ENCODE data around the gene EIF4E3. TPM values are rescaled to one million over a fixed set of nuclear protein-coding genes. Genes with fewer than 3 reads are reported as not detected.

EIF4E3 gene
- polyA plus RNA-seq, 1 donor (not counting 4 experiments of a cell fraction or from before 2014, with no cell fraction given), result 2.2 TPM

DNA sequence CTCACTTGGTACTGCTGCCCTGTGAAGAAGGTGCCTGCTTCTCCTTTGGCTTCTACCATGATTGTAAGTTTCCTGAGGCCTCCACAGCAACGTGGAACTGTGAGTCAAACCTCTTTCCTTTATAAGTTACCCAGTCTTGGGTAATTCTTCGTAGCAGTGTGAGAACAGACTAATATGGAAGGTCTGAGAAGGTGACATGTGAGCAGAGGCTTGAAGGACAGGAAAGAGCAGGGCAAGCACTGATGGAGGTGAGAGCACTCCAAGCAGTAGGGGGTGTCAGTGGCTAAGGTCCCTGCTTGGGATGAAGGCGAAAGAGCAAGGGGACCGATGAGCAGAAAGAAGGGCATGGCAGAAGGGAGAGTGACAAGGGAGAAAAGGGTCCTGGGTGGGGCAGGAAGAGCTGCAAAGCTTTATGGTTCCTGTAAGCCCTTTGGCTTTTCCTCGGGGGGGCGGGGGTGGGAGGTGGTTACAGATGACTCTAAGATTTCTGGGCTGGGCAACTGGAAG, 3.5 kb downstream of the EIF4E3 start:
- dilution Hi-C loops (cut with MboI; ENCODE audit: extremely low pct_ligation_motif_present, low sequenced_read_pairs), result no loop called here
- H3K9me3 ChIP-seq (ENCODE audit: control insufficient read depth, low read depth, low read length), result no peaks in the 10 kb centered on the region
- no peak for TF ChIP-seq EZH2 (IDR thresholded peaks at IDR 0.05; ENCODE audit: low read length)
- TF ChIP-seq, protein P1, sequence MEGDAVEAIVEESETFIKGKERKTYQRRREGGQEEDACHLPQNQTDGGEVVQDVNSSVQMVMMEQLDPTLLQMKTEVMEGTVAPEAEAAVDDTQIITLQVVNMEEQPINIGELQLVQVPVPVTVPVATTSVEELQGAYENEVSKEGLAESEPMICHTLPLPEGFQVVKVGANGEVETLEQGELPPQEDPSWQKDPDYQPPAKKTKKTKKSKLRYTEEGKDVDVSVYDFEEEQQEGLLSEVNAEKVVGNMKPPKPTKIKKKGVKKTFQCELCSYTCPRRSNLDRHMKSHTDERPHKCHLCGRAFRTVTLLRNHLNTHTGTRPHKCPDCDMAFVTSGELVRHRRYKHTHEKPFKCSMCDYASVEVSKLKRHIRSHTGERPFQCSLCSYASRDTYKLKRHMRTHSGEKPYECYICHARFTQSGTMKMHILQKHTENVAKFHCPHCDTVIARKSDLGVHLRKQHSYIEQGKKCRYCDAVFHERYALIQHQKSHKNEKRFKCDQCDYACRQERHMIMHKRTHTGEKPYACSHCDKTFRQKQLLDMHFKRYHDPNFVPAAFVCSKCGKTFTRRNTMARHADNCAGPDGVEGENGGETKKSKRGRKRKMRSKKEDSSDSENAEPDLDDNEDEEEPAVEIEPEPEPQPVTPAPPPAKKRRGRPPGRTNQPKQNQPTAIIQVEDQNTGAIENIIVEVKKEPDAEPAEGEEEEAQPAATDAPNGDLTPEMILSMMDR (optimal IDR thresholded peaks at IDR 0.05 in 1 of 3, IDR thresholded peaks at IDR 0.05 in 1 of 3, conservative IDR thresholded peaks at IDR 0.05 in 1 of 3; ENCODE audit: extremely low read depth in 1 of 3, insufficient read depth in 2 of 3, low read length in 3 of 3), result no peak
- H3K27me3 ChIP-seq (ENCODE audit: control insufficient read depth, extremely low read depth, insufficient read depth, low read length), result peaks cover 13% of the 10 kb centered on the region
- no peak overlapping the region for H2AFZ ChIP-seq (ENCODE audit: control insufficient read depth, low read length)
- H3K9ac ChIP-seq (ENCODE audit: control insufficient read depth, extremely low read depth, insufficient read depth, low read length), result no peak overlapping the region
- H3K4me3 ChIP-seq (ENCODE audit: control insufficient read depth in 2 of 3, extremely low read depth in 1 of 3, insufficient read depth in 2 of 3, low read depth in 1 of 3, low read length in 3 of 3), result no peak overlapping the region
- no peaks in the 10 kb centered on the region for H4K20me1 ChIP-seq (ENCODE audit: control insufficient read depth, extremely low read depth, insufficient read depth, low read length)
- H3K36me3 ChIP-seq (ENCODE audit: control insufficient read depth in 2 of 2, extremely low read depth in 1 of 2, insufficient read depth in 2 of 2, low read length in 2 of 2), result no peaks in the 10 kb centered on the region
- no peak overlapping the region for H3K4me2 ChIP-seq (ENCODE audit: control insufficient read depth, extremely low read depth, insufficient read depth, low read depth, low read length)
- no peaks in the 10 kb centered on the region for H3K79me2 ChIP-seq (ENCODE audit: control insufficient read depth, insufficient read depth, low read length)
- peaks cover 13% of the 10 kb centered on the region for H3K4me1 ChIP-seq (ENCODE audit: control insufficient read depth, extremely low read depth, insufficient read depth, low read length)
- no peak overlapping the region for H3K27ac ChIP-seq (ENCODE audit: control insufficient read depth, insufficient read depth, low read length)
- no peak for DNase-seq (ENCODE audit: low read depth, low spot score)
- FAIRE-seq, result no peak
- H3K9me1 ChIP-seq (ENCODE audit: control insufficient read depth, extremely low read depth, insufficient read depth, low read length), result no peaks in the 10 kb centered on the region

DNA sequence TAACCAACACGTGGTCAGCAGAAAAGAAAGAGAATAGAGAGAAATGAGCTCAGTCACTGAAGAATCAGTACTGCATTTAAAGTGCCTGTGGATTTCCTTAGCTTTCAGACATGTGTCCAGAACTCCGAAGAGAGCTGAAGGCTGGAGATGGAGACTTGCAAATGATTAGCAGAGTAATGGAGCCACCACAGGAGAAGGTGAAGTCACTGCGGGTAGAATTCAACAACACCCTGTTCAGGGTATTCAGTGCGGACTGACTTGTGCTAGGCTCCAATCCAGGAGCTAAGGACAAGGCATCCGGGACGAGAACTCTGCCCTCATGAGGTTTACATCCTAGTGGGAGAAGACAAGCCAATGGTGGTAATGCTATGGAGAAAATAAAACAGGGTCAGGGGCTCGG, 4.2 kb downstream of the EIF4E3 start:
- Histone ChIP-seq H3K36me3 (ENCODE audit: control insufficient read depth in 2 of 2, extremely low read depth in 1 of 2, insufficient read depth in 2 of 2, low read length in 2 of 2) (no peaks in the 10 kb centered on the region), H2AFZ (ENCODE audit: control insufficient read depth, low read length) (no peak overlapping the region), H3K4me2 (ENCODE audit: control insufficient read depth, extremely low read depth, insufficient read depth, low read depth, low read length) (no peak overlapping the region), H4K20me1 (ENCODE audit: control insufficient read depth, extremely low read depth, insufficient read depth, low read length) (no peaks in the 10 kb centered on the region), H3K79me2 (ENCODE audit: control insufficient read depth, insufficient read depth, low read length) (no peaks in the 10 kb centered on the region), H3K9ac (ENCODE audit: control insufficient read depth, extremely low read depth, insufficient read depth, low read length) (no peak overlapping the region), H3K4me1 (ENCODE audit: control insufficient read depth, extremely low read depth, insufficient read depth, low read length) (peaks cover 11% of the 10 kb centered on the region), H3K9me3 (ENCODE audit: control insufficient read depth, low read depth, low read length) (no peaks in the 10 kb centered on the region), H3K27me3 (ENCODE audit: control insufficient read depth, extremely low read depth, insufficient read depth, low read length) (peaks cover 13% of the 10 kb centered on the region), H3K4me3 (ENCODE audit: control insufficient read depth in 2 of 3, extremely low read depth in 1 of 3, insufficient read depth in 2 of 3, low read depth in 1 of 3, low read length in 3 of 3) (no peak overlapping the region), H3K9me1 (ENCODE audit: control insufficient read depth, extremely low read depth, insufficient read depth, low read length) (no peaks in the 10 kb centered on the region), H3K27ac (ENCODE audit: control insufficient read depth, insufficient read depth, low read length) (no peak overlapping the region)
- TF ChIP-seq EZH2 (IDR thresholded peaks at IDR 0.05; ENCODE audit: low read length), result no peak
- TF ChIP-seq, protein P1 (optimal IDR thresholded peaks at IDR 0.05 in 1 of 3, IDR thresholded peaks at IDR 0.05 in 1 of 3, conservative IDR thresholded peaks at IDR 0.05 in 1 of 3; ENCODE audit: extremely low read depth in 1 of 3, insufficient read depth in 2 of 3, low read length in 3 of 3), result no peak
- no peak for DNase-seq (ENCODE audit: low read depth, low spot score)
- dilution Hi-C loops (cut with MboI; ENCODE audit: extremely low pct_ligation_motif_present, low sequenced_read_pairs), result no loop called here
- no peak for FAIRE-seq
